ENCODE data around the gene ENPP7. TPM values are rescaled to one million over a fixed set of nuclear protein-coding genes. Genes with fewer than 3 reads are reported as not detected.

Gene ENPP7
- total RNA-seq, 4 donors from 2014 or later = not detected

- Histone ChIP-seq H3K27me3 (no peaks in the 10 kb centered on the region), H3K4me3 (replicated peaks in 1 of 3) (no peak overlapping the region), H3K9me3 (no peaks in the 10 kb centered on the region), H3K36me3 (no peaks in the 10 kb centered on the region), H3K27ac (no peak overlapping the region), H3K4me1 (peaks cover 0 to 4% of the 10 kb centered on the region in 2 donors)
- no peak for TF ChIP-seq POLR2A (IDR thresholded peaks at IDR 0.05)
- TF ChIP-seq CTCF (IDR thresholded peaks at IDR 0.05) = no peak
- intact Hi-C loops (cut with DNase I) = no loop called here
- no peak for DNase-seq
- WGBS, 2 donors = 81 to 86% methylated on average over 14 to 20 of the region's 20 CpGs
These were observed 25.1 kb upstream of the ENPP7 start for GRCh38 chr17:79705674-79706073.

GRCh38 chr17:79706931-79707850 is 23.6 kb upstream of the ENPP7 start:
- no peak for TF ChIP-seq CTCF (IDR thresholded peaks at IDR 0.05)
- no peak for TF ChIP-seq POLR2A (IDR thresholded peaks at IDR 0.05)
- H3K27me3 ChIP-seq = no peaks in the 10 kb centered on the region
- intact Hi-C loops (cut with DNase I) = no loop called here
- no peak overlapping the region for H3K4me3 ChIP-seq (replicated peaks in 1 of 3)
- H3K27ac ChIP-seq = no peak overlapping the region
- H3K4me1 ChIP-seq = peaks cover 0 to 4% of the 10 kb centered on the region in 2 donors
- no peak for DNase-seq
- 78 to 81% methylated on average over 11 to 12 of the region's 25 CpGs for WGBS, 2 donors
- H3K36me3 ChIP-seq = no peaks in the 10 kb centered on the region
- H3K9me3 ChIP-seq = no peaks in the 10 kb centered on the region

GRCh38 chr17:79707931-79708891 is 22.5 kb upstream of the ENPP7 start:
- Histone ChIP-seq H3K9me3 (no peaks in the 10 kb centered on the region), H3K27ac (no peak overlapping the region), H3K27me3 (no peaks in the 10 kb centered on the region), H3K4me1 (peaks cover 0 to 4% of the 10 kb centered on the region in 2 donors), H3K4me3 (replicated peaks in 1 of 3) (no peak overlapping the region), H3K36me3 (no peaks in the 10 kb centered on the region)
- intact Hi-C loops (cut with DNase I) = no loop called here
- TF ChIP-seq CTCF (IDR thresholded peaks at IDR 0.05) (peak; percentile 51 to 80 (median 68)), POLR2A (IDR thresholded peaks at IDR 0.05) (no peak)
- WGBS, 2 donors = 22 to 30% methylated on average over 19 to 25 of the region's 35 CpGs
- peak; percentile 46 to 55 for DNase-seq

- Histone ChIP-seq H3K36me3 (no peaks in the 10 kb centered on the region), H3K27me3 (no peaks in the 10 kb centered on the region), H3K4me3 (replicated peaks in 1 of 3) (no peak overlapping the region), H3K27ac (no peak overlapping the region), H3K4me1 (peaks cover 0 to 4% of the 10 kb centered on the region in 2 donors), H3K9me3 (no peaks in the 10 kb centered on the region)
- no peak for TF ChIP-seq POLR2A (IDR thresholded peaks at IDR 0.05)
- no peak for TF ChIP-seq CTCF (IDR thresholded peaks at IDR 0.05)
- WGBS, 2 donors = 88 to 91% methylated on average over 20 of the region's 20 CpGs
- DNase-seq = no peak
- intact Hi-C loops (cut with DNase I) = no loop called here
These were observed 18.9 kb upstream of the ENPP7 start for GRCh38 chr17:79711715-79712305.
